Activated T-cell treated with anti-CD3 and anti-CD28 coated beads, Interleukin-2, amount 50 U/mL, for 4 hours (primary cell): ENCODE results near the gene CCL20. TPM values are rescaled to one million over a fixed set of nuclear protein-coding genes. Genes with fewer than 3 reads are reported as not detected.
A peak's percentile ranks its signal among the peaks of the same experiment; 100 is the strongest.

Experiments used
- ATAC-seq, 2 donors: fragments of 200-7000 bp; cut with Tn5 transposase; one replicate each; pipeline ENCODE4 v1.10.0; 2021
- DNase-seq: peaks from one replicate; pipeline ENCODE4 v3.0.0-alpha.2; 2020
- H3K27me3 Mint-ChIP-seq: one replicate; pipeline ENCODE4 v1.8.0; 2021; ENCODE audit warnings: low read depth, mixed read lengths
- H3K36me3 Mint-ChIP-seq: one replicate; pipeline ENCODE4 v1.8.0; 2022; ENCODE audit warnings: mixed read lengths; ENCODE audit not compliant: insufficient read depth
- H3K4me1 Mint-ChIP-seq: one replicate; pipeline ENCODE4 v1.8.0; 2021; ENCODE audit warnings: low read depth, mixed read lengths
- H3K4me3 Mint-ChIP-seq: one replicate; pipeline ENCODE4 v1.8.0; 2021; ENCODE audit warnings: mild to moderate bottlenecking, moderate library complexity, mixed read lengths
- H3K9me3 Mint-ChIP-seq: one replicate; pipeline ENCODE4 v1.8.0; 2021; ENCODE audit warnings: mixed read lengths
- total RNA-seq, 3 donors: library from RNA; stranded (reverse); gene quantifications; one replicate each; pipeline ENCODE4 v1.2.1, GENCODE V29; 2021

Gene CCL20
- 100 to 1,000 TPM in 2 of 3 donors, 10 to 100 TPM in 1; 23.1 to 141 (median 105) TPM for total RNA-seq

- Mint-ChIP-seq H3K27me3 (peaks cover 4% of the 10 kb centered on the region), H3K4me3 (peak within 1 kb of the TSS; percentile 80), H3K9me3 (no peaks in the 10 kb centered on the region), H3K36me3 (peaks cover 3% of the 10 kb centered on the region), H3K4me1 (peaks cover 16% of the 10 kb centered on the region)
- ATAC-seq: no peak
- no peak for DNase-seq
These were observed at the start of gene CCL20 for GRCh38 chr2:227813562-227814353. Gene CCL20 (plus strand): TSS chr2:227813842. CDS start chr2:227813912, 70 bp downstream.

DNA sequence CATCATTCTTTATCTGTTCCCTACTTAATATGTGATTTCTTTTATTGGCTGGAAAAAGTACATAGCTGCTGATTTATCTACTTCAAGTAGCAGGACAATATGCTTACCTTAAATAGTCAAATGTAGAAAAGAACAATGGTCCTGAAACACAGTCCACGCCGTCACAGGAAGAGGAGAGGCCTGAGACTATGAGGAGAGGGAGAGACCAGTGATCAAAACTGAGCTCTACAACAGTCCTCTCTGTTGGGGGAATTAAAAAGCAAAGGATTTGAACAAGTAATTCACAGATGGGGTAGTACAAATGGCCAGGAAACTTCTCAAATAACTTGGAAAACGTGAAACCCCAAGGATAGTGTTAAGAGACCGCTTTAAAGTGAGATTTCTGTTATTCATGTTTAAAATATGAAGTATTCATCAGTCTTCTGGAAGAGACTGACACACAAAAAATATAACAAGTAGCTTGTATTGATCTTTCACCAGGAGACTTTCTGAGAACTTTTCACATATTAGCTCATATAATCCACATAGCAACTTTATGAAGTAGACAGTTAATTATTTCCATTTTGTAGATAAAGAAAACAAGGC is 47.8 kb upstream of the CCL20 start:
- H3K9me3 Mint-ChIP-seq: no peaks in the 10 kb centered on the region
- ATAC-seq (no peak), DNase-seq (no peak)
- H3K36me3 Mint-ChIP-seq: no peaks in the 10 kb centered on the region
- no peak overlapping the region for H3K4me3 Mint-ChIP-seq
- peaks cover 1% of the 10 kb centered on the region for H3K4me1 Mint-ChIP-seq
- no peaks in the 10 kb centered on the region for H3K27me3 Mint-ChIP-seq

- DNase-seq (peak; percentile 54), ATAC-seq (peak; percentile 66 to 86)
- Mint-ChIP-seq H3K4me1 (peaks cover 1% of the 10 kb centered on the region), H3K36me3 (no peaks in the 10 kb centered on the region), H3K9me3 (no peaks in the 10 kb centered on the region), H3K27me3 (no peaks in the 10 kb centered on the region), H3K4me3 (no peak overlapping the region)
These were observed 47.2 kb upstream of the CCL20 start for GRCh38 chr2:227766373-227766883.

DNA sequence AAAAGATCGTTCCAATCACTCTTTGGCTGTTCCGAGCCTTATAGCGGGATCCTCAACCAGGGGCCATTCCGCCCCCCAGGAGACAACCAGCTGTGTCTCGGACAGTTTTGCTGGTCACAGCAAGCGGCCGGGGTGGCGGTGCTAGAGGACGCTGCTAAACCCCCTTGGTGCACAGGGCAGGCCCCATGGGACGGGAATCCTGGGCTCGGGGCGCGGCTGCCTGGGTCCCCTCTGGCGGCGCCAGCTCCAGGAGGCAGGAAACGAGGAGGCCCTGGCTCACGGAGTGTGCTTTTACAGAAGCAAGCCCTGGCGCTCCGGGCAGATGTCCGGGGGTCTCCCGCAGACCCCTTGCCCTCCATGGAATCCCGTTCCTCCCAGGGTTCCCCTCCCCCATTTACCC is 45.8 kb upstream of the CCL20 start:
- ATAC-seq: no peak
- no peak for DNase-seq
- Mint-ChIP-seq H3K4me3 (no peak overlapping the region), H3K4me1 (peaks cover 1% of the 10 kb centered on the region), H3K9me3 (no peaks in the 10 kb centered on the region), H3K36me3 (no peaks in the 10 kb centered on the region), H3K27me3 (no peaks in the 10 kb centered on the region)

DNA sequence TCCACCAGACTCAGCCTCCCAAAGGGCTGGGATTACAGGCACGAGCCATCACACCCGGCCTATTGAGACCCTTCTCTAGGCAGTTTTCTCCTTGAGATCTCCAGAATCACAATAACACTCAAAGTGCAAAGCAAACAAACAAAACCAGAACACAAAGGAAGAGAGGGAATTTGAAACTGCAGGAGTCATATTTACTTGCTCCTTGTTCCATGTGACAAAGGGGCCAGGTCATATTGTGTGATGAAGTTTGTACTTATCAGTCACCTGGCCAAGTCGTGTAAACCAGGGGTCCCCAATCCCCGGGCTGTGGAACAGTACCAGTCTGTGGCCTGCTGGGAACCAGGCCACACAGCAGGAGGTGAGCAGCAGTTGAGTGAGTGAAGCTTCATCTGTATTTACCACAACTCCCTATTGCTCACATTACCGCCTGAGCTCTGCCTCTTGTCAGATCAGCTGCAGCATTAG is 41.4 kb upstream of the CCL20 start:
- ATAC-seq (no peak), DNase-seq (no peak)
- no peak overlapping the region for H3K4me3 Mint-ChIP-seq
- H3K4me1 Mint-ChIP-seq: peaks cover 18% of the 10 kb centered on the region
- H3K27me3 Mint-ChIP-seq: no peaks in the 10 kb centered on the region
- H3K36me3 Mint-ChIP-seq: no peaks in the 10 kb centered on the region
- H3K9me3 Mint-ChIP-seq: no peaks in the 10 kb centered on the region

DNA sequence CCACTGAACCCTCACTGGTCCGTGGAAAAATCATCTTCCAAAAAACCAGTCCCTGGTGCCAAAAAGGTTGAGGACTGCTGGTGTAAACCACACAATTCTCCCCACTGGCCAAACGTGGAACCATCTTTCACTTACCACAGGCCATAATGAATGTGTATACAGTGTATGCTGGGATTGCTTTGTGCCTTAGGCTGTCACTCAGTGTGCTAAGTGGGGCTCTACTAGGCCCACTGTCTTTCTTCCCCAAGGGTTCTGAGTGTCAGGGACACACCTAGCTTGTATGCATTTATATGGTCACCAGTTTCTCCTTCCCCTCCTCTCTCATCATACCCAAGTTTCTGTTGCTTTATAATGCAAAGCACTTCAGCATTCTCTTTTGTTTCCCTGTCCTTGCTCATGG is 40.7 kb upstream of the CCL20 start:
- Mint-ChIP-seq H3K9me3 (no peaks in the 10 kb centered on the region), H3K36me3 (no peaks in the 10 kb centered on the region), H3K4me3 (no peak overlapping the region), H3K4me1 (peaks cover 18% of the 10 kb centered on the region), H3K27me3 (no peaks in the 10 kb centered on the region)
- DNase-seq: no peak
- no peak for ATAC-seq

GRCh38 chr2:227774011-227774624 is 39.5 kb upstream of the CCL20 start:
- no peaks in the 10 kb centered on the region for H3K36me3 Mint-ChIP-seq
- DNase-seq: no peak

DNA sequence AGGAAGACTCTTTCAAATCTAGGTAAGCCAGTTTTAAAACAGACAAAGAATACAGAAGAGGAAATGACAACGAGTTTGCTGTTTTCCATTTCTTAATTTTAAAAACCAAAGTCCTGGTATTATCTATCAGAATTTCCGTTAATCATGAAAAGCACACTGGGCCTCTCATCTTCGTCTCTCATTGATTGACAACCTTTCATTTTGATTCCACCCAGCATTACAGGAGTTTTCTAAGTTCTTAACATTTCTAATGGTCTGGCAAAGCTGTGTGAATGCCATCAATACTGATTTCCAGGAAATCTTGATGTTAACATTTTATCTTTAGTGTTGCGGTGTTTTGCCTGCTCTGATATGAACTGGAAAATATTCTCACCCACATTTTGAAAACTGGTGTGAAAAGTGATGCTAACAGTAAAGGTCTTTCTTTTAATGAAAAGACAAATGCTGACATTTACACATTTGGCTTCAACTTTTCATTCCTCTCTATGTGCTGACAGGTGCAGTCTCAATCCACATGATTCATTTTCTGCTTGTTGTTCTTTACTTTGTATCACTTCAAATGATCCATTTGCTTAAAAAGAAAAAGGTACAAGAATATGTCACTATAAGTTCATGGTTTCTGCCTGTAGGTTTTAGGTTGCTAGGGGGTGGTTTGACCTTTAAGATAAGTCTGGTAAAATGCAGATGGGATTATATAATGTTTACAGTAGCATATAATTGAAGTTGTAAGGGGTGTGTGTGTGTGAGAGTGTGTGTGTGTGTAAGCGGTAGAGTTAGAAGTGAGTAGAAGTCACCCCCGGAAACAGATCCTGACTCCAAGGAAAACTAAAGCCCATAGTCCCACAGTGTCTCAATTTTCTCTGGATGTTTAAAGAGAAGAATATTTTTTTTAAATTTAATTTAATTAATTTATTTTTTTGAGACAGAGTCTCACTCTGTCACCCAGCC is 38.5 kb upstream of the CCL20 start:
- Mint-ChIP-seq H3K4me3 (peak overlapping the region; percentile 1), H3K27me3 (no peaks in the 10 kb centered on the region), H3K9me3 (no peaks in the 10 kb centered on the region), H3K4me1 (peaks cover 18% of the 10 kb centered on the region), H3K36me3 (no peaks in the 10 kb centered on the region)
- DNase-seq (no peak), ATAC-seq (peak in 1 of 2 donors; percentile 18)

More at GRCh38 chr2:227774011-227774624, 39.5 kb upstream of the CCL20 start:
- Mint-ChIP-seq H3K4me3 (no peak overlapping the region), H3K27me3 (no peaks in the 10 kb centered on the region), H3K4me1 (peaks cover 18% of the 10 kb centered on the region), H3K9me3 (no peaks in the 10 kb centered on the region)
- no peak for ATAC-seq

DNA sequence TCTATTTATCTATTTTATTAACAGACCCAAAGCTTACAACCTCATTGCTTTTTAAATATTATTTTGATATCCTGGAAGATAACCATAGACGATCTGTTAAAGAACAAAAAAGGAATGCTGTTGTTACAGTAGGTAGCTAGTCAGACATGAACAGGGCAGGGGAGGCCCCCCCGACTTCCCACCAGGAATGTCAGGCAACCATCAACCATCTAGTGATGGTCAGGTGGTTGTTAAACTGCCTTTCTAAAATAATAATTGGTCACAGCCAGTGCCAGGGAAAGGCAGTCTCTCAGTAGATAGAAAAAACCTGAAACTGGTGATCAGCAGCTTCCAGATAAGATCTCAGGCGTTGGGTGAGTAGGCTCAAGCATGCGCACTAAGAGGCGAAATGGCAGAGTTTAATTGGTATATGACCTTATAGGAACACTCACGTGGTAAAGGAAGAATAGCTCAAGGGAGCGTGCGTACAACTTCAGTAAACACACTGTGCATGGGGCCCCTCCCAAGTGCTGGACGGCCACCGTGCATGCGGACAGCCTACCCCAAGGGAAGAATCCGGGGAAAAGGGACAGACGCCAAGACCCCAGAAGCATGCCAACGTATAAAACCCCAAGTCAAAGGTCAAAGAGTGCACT is 32.5 kb upstream of the CCL20 start:
- no peaks in the 10 kb centered on the region for H3K36me3 Mint-ChIP-seq
- H3K4me3 Mint-ChIP-seq: no peak overlapping the region
- no peaks in the 10 kb centered on the region for H3K27me3 Mint-ChIP-seq
- H3K4me1 Mint-ChIP-seq: peaks cover 12% of the 10 kb centered on the region
- H3K9me3 Mint-ChIP-seq: no peaks in the 10 kb centered on the region
- DNase-seq (no peak), ATAC-seq (no peak)

DNA sequence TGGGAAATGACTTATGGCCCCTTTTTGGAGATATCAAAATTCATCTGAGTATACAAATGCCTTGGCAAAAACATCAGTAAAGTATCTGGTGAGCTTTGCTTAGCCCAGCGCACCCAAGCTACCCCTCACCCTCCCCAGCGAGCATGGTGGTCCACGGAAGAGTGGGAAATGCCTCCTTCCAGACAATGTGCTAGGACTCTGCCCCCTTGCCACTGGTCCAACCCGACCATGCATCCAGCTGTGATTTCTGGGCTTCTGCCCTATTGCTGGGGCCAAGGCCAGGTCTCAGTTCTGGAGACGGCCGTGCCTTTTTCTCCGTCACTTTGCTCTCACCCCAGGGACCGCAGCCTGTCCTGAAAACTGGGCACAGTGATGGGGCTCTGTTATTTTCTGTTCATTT is 31.8 kb upstream of the CCL20 start:
- no peak for ATAC-seq
- H3K4me1 Mint-ChIP-seq: peaks cover 12% of the 10 kb centered on the region
- DNase-seq: no peak
- no peaks in the 10 kb centered on the region for H3K36me3 Mint-ChIP-seq
- H3K9me3 Mint-ChIP-seq: no peaks in the 10 kb centered on the region
- H3K4me3 Mint-ChIP-seq: no peak overlapping the region
- H3K27me3 Mint-ChIP-seq: no peaks in the 10 kb centered on the region

- Mint-ChIP-seq H3K9me3 (no peaks in the 10 kb centered on the region), H3K36me3 (no peaks in the 10 kb centered on the region), H3K27me3 (no peaks in the 10 kb centered on the region), H3K4me1 (peaks cover 12% of the 10 kb centered on the region), H3K4me3 (peak overlapping the region; percentile 52)
- ATAC-seq: peak in 1 of 2 donors; percentile 51
- no peak for DNase-seq
These were observed 30.8 kb upstream of the CCL20 start for GRCh38 chr2:227782804-227783203.

- DNase-seq: no peak
- ATAC-seq: peak; percentile 75 to 77
- peaks cover 12% of the 10 kb centered on the region for H3K4me1 Mint-ChIP-seq
- H3K36me3 Mint-ChIP-seq: no peaks in the 10 kb centered on the region
- peak overlapping the region; percentile 52 for H3K4me3 Mint-ChIP-seq
- H3K9me3 Mint-ChIP-seq: no peaks in the 10 kb centered on the region
- no peaks in the 10 kb centered on the region for H3K27me3 Mint-ChIP-seq
These were observed 30.1 kb upstream of the CCL20 start for GRCh38 chr2:227783404-227784138.

GRCh38 chr2:227785293-227785692 is 28.3 kb upstream of the CCL20 start:
- Mint-ChIP-seq H3K9me3 (no peaks in the 10 kb centered on the region), H3K27me3 (no peaks in the 10 kb centered on the region), H3K36me3 (no peaks in the 10 kb centered on the region), H3K4me1 (peaks cover 14% of the 10 kb centered on the region), H3K4me3 (no peak overlapping the region)
- no peak for DNase-seq
- no peak for ATAC-seq
